ENCODE measurements around the gene CRHR1.

The CRHR1 gene

GRCh38 chr17:45824475-45824874 is 40.4 kb downstream of the CRHR1 start:
- no peak for FAIRE-seq

DNA sequence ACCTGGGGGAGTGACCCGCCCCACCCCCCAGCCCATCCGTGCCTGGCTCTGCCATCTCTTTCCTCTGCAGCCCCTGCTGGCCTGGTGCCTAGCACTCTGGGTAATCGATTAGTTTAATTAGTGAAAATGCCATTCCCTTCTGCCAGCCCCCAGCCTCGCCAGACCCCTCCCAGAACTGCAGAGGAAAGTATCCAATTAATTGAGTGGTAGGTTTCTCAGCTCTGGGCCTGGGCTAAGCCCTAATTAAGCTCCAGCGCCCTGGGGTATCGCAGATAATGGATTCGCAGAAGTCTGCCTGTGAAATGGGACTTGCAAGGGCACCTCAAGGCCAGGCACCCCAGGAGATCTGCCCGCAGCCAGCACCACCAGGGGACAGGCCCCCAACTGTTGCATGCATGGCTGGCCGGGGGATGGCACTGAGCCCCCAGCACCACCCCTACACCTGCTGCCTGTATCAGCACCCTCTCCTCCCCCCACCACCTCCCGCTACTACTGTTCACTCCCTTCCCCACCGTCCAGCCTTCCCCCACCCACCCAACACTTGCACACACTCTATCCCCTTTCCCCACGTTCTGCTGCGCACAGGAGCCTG is 40.9 kb downstream of the CRHR1 start:
- no peak for FAIRE-seq

GRCh38 chr17:45825792-45826191 is 41.7 kb downstream of the CRHR1 start:
- FAIRE-seq: no peak

DNA sequence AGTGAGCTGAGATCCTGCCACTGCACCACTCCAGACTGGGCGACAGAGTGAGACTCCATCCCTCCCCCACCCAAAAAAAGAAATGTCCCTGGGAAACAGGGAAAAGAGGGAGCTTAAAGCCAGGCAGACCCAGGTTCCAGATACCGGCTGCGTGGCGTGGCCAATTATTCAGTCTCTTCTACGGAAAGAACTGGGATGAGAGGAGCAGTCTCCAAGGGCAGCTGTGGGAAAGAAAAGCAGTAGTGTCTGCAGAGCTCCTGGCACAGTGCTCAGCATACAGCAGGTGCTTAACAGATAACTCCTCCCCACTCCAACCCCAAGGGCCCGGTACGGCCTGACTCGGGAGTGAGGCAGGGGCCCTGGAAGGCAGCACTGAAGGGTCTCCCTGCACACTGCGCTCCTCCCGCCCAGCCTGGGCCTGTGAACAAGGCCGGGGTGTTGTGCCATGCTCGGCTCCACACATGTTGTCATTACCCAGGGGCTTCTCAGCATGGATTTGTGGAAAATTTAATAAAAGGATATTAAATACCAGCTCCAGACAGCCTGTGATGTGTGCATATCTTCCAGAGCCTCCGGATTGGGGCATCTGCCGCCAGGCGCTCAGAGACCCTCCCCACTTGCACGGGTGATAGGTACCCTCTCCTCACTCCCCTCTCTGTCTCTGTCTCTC is 42.9 kb downstream of the CRHR1 start:
- no peak for FAIRE-seq

- FAIRE-seq: no peak
Observed at GRCh38 chr17:45828171-45828570, 44.1 kb downstream of the CRHR1 start.

- FAIRE-seq: no peak
Observed at GRCh38 chr17:45828582-45829133, 44.5 kb downstream of the CRHR1 start.

GRCh38 chr17:45833920-45834319 is 49.8 kb downstream of the CRHR1 start:
- no peak for FAIRE-seq

- FAIRE-seq: no peak
Observed at GRCh38 chr17:45834471-45835396, 50.6 kb downstream of the CRHR1 start.

DNA sequence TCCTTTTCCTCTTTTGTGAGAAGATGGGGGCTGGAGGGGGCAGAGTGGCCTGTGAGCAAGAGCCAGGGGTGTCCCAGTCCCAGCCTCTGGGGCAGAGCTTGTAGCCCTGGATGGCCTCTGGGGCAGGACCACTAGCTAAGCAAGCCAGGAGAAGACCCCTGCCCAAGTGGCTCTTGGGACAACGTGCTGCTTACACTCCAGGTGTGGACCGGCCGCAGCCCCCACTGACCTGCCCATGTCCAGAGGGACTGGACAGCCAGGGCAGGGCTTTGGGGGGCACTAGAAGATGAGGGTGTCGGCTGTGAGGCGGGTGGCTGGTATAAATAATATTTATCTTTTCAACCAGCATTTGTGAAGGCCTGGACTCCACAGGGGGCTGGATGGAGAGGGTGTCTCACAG is 51.4 kb downstream of the CRHR1 start:
- no peak for FAIRE-seq

GRCh38 chr17:45836047-45837044 is 52.2 kb downstream of the CRHR1 start:
- FAIRE-seq: no peak

DNA sequence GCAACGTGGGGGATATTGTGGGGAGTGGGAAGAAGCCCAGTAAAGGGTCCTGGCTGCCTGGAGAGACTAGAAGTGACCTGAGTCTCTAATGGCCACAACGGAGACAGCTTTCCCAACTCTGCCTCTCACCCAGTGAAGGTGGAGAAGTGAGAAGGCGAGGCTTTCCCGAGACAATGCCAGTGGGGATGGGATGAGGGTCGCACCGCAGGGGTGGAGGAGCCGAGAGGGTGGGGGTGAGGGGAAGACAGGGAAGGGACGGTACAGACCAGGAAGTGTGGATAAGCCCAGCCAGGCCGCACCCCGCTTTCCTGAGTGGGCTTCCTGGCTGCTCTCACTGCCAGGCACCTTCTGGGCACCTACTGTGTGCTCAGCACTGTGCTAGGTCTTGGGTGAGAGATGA is 53.1 kb downstream of the CRHR1 start:
- FAIRE-seq: no peak

DNA sequence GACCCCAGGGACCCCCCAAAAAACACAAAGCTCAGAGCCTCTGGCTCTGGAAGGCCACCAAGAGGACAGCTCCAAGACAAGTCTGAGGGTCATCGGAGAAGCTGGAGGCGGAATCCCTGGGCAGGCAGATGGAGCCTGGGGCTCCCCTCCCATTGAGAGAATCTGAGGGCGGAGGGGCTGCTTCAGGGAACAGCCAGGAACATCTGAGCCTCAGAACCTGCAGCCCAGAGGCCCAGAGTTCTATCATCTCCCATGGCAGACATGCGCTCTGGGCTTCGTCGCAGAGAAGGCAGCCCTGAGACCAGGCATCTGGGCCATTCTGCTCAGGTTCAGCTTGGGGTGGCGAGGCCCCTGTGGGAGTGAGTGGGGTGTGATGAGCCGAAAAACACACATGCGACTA is 53.5 kb downstream of the CRHR1 start:
- FAIRE-seq: no peak

GRCh38 chr17:45838751-45839295 is 54.7 kb downstream of the CRHR1 start:
- FAIRE-seq: no peak

DNA sequence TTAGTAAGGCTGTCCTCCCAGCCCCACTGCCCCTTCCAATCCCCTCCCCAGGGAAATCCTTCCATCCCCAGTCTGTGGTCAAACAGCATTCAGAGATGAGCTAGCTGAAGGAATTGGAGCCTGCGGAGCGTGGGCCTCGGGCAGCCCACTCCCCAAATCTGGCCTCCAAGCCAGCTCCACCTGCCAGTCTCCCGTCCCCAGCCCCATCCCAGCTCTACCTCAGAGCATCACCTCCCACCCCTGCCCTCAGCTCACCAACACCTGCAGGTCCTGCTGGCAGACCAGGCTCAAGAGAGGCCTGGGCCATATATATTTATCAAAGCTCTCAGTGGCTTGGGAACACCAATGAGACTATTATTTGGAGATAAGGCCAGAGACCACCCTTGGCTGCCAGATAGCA is 55.3 kb downstream of the CRHR1 start:
- no peak for FAIRE-seq

- no peak for FAIRE-seq
Observed at GRCh38 chr17:45841186-45841585, 57.1 kb downstream of the CRHR1 start.

DNA sequence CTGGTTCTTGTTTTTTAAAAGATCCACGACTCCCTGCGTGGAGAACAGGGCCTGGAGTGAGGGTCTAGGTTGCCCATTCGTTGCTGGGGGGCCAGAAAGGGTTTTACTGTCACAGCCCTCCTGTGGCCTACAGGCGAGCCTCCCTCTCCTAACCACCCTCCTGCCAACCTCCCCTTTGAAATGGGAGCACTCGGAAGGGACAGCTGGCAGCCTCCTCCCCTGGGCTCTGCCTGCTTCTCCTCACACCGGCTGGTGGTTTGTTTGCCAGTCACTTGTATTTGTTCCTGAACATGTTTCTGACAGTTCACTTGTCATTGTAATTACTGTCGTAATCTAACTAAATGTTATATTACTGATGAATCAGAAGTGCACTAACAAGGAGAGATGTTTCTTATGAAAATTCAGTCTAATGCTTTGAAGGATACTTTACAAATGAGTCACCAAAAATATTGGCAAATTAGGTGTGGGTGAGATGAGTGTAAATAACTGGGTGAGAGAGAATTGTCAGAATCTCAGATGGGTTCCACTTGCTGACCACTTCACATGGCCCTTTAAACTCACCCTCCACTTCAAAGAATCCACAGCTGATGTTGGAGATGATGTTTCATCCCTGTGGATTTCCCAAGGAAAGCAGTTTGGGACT is 57.9 kb downstream of the CRHR1 start:
- no peak for FAIRE-seq

GRCh38 chr17:45843722-45844121 is 59.6 kb downstream of the CRHR1 start:
- FAIRE-seq: no peak

DNA sequence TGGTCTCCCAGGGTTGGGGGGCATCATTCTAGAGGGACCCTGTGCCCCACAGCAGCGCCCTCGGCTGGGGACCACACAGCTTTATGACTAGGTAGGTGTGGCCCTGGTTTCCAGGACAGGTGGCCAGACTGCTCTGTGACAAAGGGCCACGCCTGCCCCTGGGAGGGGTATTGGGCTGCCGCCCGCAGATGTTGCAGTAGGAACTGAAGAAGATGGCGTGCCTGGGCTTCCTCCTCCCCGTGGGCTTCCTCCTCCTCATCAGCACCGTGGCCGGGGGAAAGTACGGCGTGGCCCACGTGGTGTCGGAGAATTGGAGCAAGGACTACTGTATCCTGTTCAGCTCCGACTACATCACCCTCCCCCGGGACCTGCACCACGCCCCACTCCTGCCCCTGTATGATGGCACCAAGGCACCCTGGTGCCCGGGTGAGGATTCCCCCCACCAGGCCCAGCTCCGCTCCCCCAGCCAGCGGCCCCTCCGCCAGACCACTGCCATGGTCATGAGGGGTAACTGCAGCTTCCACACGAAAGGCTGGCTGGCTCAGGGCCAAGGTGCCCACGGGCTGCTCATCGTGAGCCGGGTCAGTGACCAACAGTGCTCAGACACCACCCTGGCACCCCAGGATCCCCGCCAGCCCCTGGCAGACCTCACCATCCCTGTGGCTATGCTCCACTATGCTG is 60.7 kb downstream of the CRHR1 start, which contains the start of gene SPPL2C:
SPPL2C (plus strand) TSS at position 187 of the 681 bp plus-strand sequence; CDS start at position 213, 26 bp downstream.
- FAIRE-seq: no peak

- no peak for FAIRE-seq
Observed at GRCh38 chr17:45845376-45846185, 61.5 kb downstream of the CRHR1 start.

DNA sequence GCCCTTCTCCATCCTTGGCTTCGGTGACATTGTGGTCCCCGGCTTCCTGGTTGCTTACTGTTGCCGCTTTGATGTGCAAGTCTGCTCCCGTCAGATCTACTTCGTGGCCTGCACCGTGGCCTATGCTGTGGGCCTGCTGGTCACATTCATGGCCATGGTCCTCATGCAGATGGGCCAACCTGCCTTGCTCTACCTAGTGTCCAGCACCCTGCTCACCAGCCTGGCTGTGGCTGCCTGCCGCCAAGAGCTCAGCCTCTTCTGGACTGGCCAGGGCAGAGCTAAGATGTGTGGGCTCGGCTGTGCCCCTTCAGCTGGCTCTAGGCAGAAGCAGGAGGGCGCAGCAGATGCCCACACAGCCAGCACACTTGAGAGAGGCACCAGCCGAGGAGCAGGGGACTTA is 62.1 kb downstream of the CRHR1 start:
- no peak for FAIRE-seq

Measured in TTC549 (cell line).